H1 (cell line): ENCODE data around the gene DBH. TPM values are rescaled to one million over a fixed set of nuclear protein-coding genes. Genes with fewer than 3 reads are reported as not detected.

Source experiments
- CTCF ChIA-PET: fragments of 300-600 bp; sonication (Branson Sonifier 250); formaldehyde crosslinking; loops from one replicate; lab custom pipeline; 2021; ENCODE audit not compliant: partially characterized antibody; lab: Charles Lee
- POLR2A ChIA-PET: fragments of 300-600 bp; sonication (Branson Sonifier 250); formaldehyde crosslinking; loops from one replicate; lab custom pipeline; 2021; ENCODE audit warnings: inconsistent platforms; ENCODE audit not compliant: partially characterized antibody; lab: Charles Lee
- DNase-seq, 2 experiments: peaks; one replicate each; pipeline versions ENCODE4 v3.0.0 to v3.0.0-alpha.2; 2010 to 2022; ENCODE audit warnings: low spot score in 2 of 2, low read depth in 1 of 2, mixed read lengths in 1 of 2
- FAIRE-seq: peaks from 2 replicates; lab custom pipeline; 2011; peaks lifted over from hg19 to GRCh38; lab: Jason Lieb, UNC
- H2AFZ ChIP-seq: 2 replicates; pipeline ENCODE4 v1.8.1; 2012; ENCODE audit warnings: low read length, inconsistent platforms
- H2AK5ac ChIP-seq: 2 replicates; pipeline ENCODE4 v1.6.1; 2013; ENCODE audit warnings: low read depth, low read length
- H2BK120ac ChIP-seq: replicated peaks from 2 replicates; pipeline ENCODE3; 2013; ENCODE audit warnings: low read depth, low read length, inconsistent platforms
- H2BK12ac ChIP-seq: 2 replicates; pipeline ENCODE4 v1.6.1; 2013; ENCODE audit warnings: low read depth, low read length
- H2BK15ac ChIP-seq: 2 replicates; pipeline ENCODE4 v1.6.1; 2013; ENCODE audit warnings: low read length
- H2BK20ac ChIP-seq: 2 replicates; pipeline ENCODE4 v1.6.1; 2013; ENCODE audit warnings: low read length
- H2BK5ac ChIP-seq: 2 replicates; pipeline ENCODE4 v1.6.1; 2013; ENCODE audit warnings: low read depth, low read length
- H3K14ac ChIP-seq: 2 replicates; pipeline ENCODE4 v1.6.1; 2013; ENCODE audit warnings: inconsistent platforms; ENCODE audit not compliant: insufficient read length
- H3K18ac ChIP-seq: 2 replicates; pipeline ENCODE4 v1.6.1; 2013; ENCODE audit warnings: low read length; ENCODE audit errors: extremely low read depth
- H3K23ac ChIP-seq: 2 replicates; pipeline ENCODE4 v1.6.1; 2013; ENCODE audit warnings: inconsistent platforms; ENCODE audit not compliant: insufficient read length
- H3K23me2 ChIP-seq: 2 replicates; pipeline ENCODE4 v1.6.1; 2013; ENCODE audit warnings: low read depth, low read length
- H3K27ac ChIP-seq: 2 replicates; pipeline ENCODE4 v1.6.1; 2011; ENCODE audit warnings: low read depth, low read length, inconsistent platforms
- H3K27me3 ChIP-seq, 4 experiments: replicated peaks in 1 of 4; 1 replicate in 1 of 4; 2 replicates in 3 of 4; pipeline versions ENCODE4 v1.6.1 to v1.8.1; 2011 to 2013; ENCODE audit warnings: low read length in 3 of 4, mild to moderate bottlenecking in 3 of 4, inconsistent platforms in 2 of 4, mixed read lengths in 2 of 4, moderate library complexity in 1 of 4; ENCODE audit not compliant: control insufficient read depth in 3 of 4, insufficient read depth in 3 of 4; ENCODE audit errors: extremely low read depth in 1 of 4
- H3K36me3 ChIP-seq, 4 experiments: 2 replicates each; pipeline versions ENCODE4 v1.6.1 to v1.8.1; 2011 to 2013; ENCODE audit warnings: mild to moderate bottlenecking in 4 of 4, low read length in 3 of 4, moderate library complexity in 2 of 4, control low read depth in 1 of 4, inconsistent platforms in 1 of 4; ENCODE audit not compliant: insufficient read depth in 4 of 4, control insufficient read depth in 2 of 4
- H3K4ac ChIP-seq: replicated peaks from 2 replicates; pipeline ENCODE3; 2013; ENCODE audit warnings: low read length, low read depth, mixed read lengths, inconsistent platforms; ENCODE audit not compliant: insufficient read length
- H3K4me1 ChIP-seq, 4 experiments: replicated peaks in 1 of 4; 1 replicate in 1 of 4; 2 replicates in 3 of 4; pipeline versions ENCODE4 v1.6.1 to v1.8.1; 2011 to 2013; ENCODE audit warnings: low read length in 3 of 4, inconsistent platforms in 2 of 4, mixed read lengths in 1 of 4; ENCODE audit not compliant: insufficient read depth in 4 of 4, control insufficient read depth in 3 of 4
- H3K4me2 ChIP-seq, 2 experiments: 2 replicates each; pipeline versions ENCODE4 v1.6.1 to v1.8.1; 2011 to 2013; ENCODE audit warnings: low read depth in 2 of 2, low read length in 2 of 2, control low read depth in 1 of 2, inconsistent platforms in 1 of 2, mild to moderate bottlenecking in 1 of 2; ENCODE audit not compliant: insufficient read depth in 1 of 2
- H3K4me3 ChIP-seq, 4 experiments: fragments of 200-600, 300-600 bp in 1 of 4; sonication (generic), shearing (Covaris generic), sonication (Bioruptor Twin) in 1 of 4; 2 replicates each; pipeline versions ENCODE4 v1.5.1 to v1.8.1; 2011 to 2016; ENCODE audit warnings: low read length in 4 of 4, low read depth in 3 of 4, control low read depth in 2 of 4, inconsistent platforms in 2 of 4, mild to moderate bottlenecking in 2 of 4, mixed read lengths in 1 of 4, moderate library complexity in 1 of 4; ENCODE audit not compliant: insufficient read depth in 2 of 4; ENCODE audit errors: extremely low read depth in 1 of 4
- H3K56ac ChIP-seq: replicated peaks from 2 replicates; pipeline ENCODE3; 2013; ENCODE audit warnings: low read depth, mild to moderate bottlenecking, mixed read lengths, low read length, inconsistent platforms; ENCODE audit not compliant: insufficient read length
- H3K79me1 ChIP-seq: 2 replicates; pipeline ENCODE4 v1.6.1; 2013; ENCODE audit warnings: low read depth, low read length, control low read depth
- H3K79me2 ChIP-seq, 2 experiments: 2 replicates each; pipeline versions ENCODE4 v1.6.1 to v1.8.1; 2012 to 2013; ENCODE audit warnings: low read length in 2 of 2, mild to moderate bottlenecking in 2 of 2, inconsistent platforms in 1 of 2; ENCODE audit not compliant: insufficient read depth in 2 of 2, control insufficient read depth in 1 of 2
- H3K9ac ChIP-seq, 4 experiments: replicated peaks in 1 of 4; 1 replicate in 1 of 4; 2 replicates in 3 of 4; pipeline versions ENCODE4 v1.6.1 to v1.8.1; 2011 to 2013; ENCODE audit warnings: low read depth in 3 of 4, low read length in 3 of 4, control low read depth in 2 of 4, mild to moderate bottlenecking in 2 of 4, moderate library complexity in 2 of 4, inconsistent platforms in 1 of 4; ENCODE audit errors: extremely low read depth in 1 of 4
- H3K9me3 ChIP-seq, 2 experiments: 2 replicates each; pipeline versions ENCODE4 v1.6.1 to v1.8.1; 2012 to 2013; ENCODE audit warnings: mild to moderate bottlenecking in 2 of 2, moderate library complexity in 2 of 2, control low read depth in 1 of 2, inconsistent platforms in 1 of 2, low read depth in 1 of 2, low read length in 1 of 2, mixed read lengths in 1 of 2; ENCODE audit not compliant: insufficient read depth in 2 of 2
- H4K20me1 ChIP-seq, 2 experiments: replicated peaks in 1 of 2; 2 replicates each; pipeline versions ENCODE3 to v1.8.1; 2011 to 2013; ENCODE audit warnings: inconsistent platforms in 2 of 2, low read length in 2 of 2, mild to moderate bottlenecking in 1 of 2; ENCODE audit not compliant: insufficient read depth in 2 of 2, control insufficient read depth in 1 of 2
- H4K5ac ChIP-seq: 2 replicates; pipeline ENCODE4 v1.6.1; 2013; ENCODE audit warnings: low read length, low read depth, mixed read lengths, inconsistent platforms; ENCODE audit not compliant: insufficient read length
- H4K8ac ChIP-seq: 2 replicates; pipeline ENCODE4 v1.8.0; 2013; ENCODE audit warnings: mild to moderate bottlenecking, moderate library complexity, low read length, inconsistent platforms; ENCODE audit not compliant: insufficient read depth; ENCODE audit errors: extremely low read depth
- H4K91ac ChIP-seq: replicated peaks from 2 replicates; pipeline ENCODE3; 2013; ENCODE audit warnings: low read length, mixed read lengths, inconsistent platforms; ENCODE audit not compliant: insufficient read length
- BRCA1 ChIP-seq: IDR thresholded peaks from 2 replicates; pipeline ENCODE4 v1.6.1; 2012; ENCODE audit warnings: low read depth, low read length, improper control_type of control experiment
- CEBPB ChIP-seq: IDR thresholded peaks from 2 replicates; pipeline ENCODE4 v1.6.1; 2012; ENCODE audit warnings: low read depth, low read length
- CREB1 ChIP-seq: IDR thresholded peaks from 2 replicates; pipeline ENCODE4 v1.6.1; 2012; ENCODE audit warnings: inconsistent platforms
- CTCF ChIP-seq, 3 experiments: IDR thresholded peaks; 1 replicate in 2 of 3; 2 replicates in 1 of 3; pipeline versions ENCODE4 v1.5.1 to v1.6.1; 2011; ENCODE audit warnings: low read length in 3 of 3, mild to moderate bottlenecking in 3 of 3, inconsistent platforms in 2 of 3, low read depth in 1 of 3, moderate library complexity in 1 of 3; ENCODE audit not compliant: insufficient read depth in 1 of 3; ENCODE audit errors: control extremely low read depth in 1 of 3
- JUND ChIP-seq: IDR thresholded peaks from 2 replicates; pipeline ENCODE4 v1.6.1; 2011; ENCODE audit warnings: mild to moderate bottlenecking, improper control_type of control experiment, low read length
- KDM1A ChIP-seq: fragments of 200-600, 300-600 bp; sonication (generic); IDR thresholded peaks from 2 replicates; pipeline ENCODE4 v1.7.1; 2016; ENCODE audit warnings: mild to moderate bottlenecking, low read length, borderline replicate concordance
- SIN3A ChIP-seq, 2 experiments: IDR thresholded peaks in 1 of 2; conservative IDR thresholded peaks in 1 of 2; 2 replicates each; pipeline ENCODE4 v1.6.1; 2011 to 2012; ENCODE audit warnings: low read length in 2 of 2, improper control_type of control experiment in 1 of 2, low read depth in 1 of 2, mild to moderate bottlenecking in 1 of 2
- SP2 ChIP-seq: IDR thresholded peaks from 2 replicates; pipeline ENCODE4 v1.6.1; 2012; ENCODE audit warnings: mild to moderate bottlenecking, low read length, inconsistent platforms
- TAF7 ChIP-seq: optimal IDR thresholded peaks from 2 replicates; pipeline ENCODE3; 2011; ENCODE audit warnings: low read depth, mild to moderate bottlenecking, inconsistent platforms, low read length, moderate library complexity, borderline replicate concordance
- USF2 ChIP-seq: IDR thresholded peaks from 2 replicates; pipeline ENCODE4 v1.6.1; 2011; ENCODE audit warnings: low read length, improper control_type of control experiment
- ZNF274 ChIP-seq: IDR thresholded peaks from 2 replicates; pipeline ENCODE4 v1.7.0; 2012; ENCODE audit warnings: low read length, borderline replicate concordance; ENCODE audit errors: extremely low read depth
- WGBS, 2 experiments: shearing (Covaris generic) in 1 of 2; methylation state at CpG; one replicate each; pipeline versions ENCODE4 v1.1.6 to v1.1.7; 2013 to 2015; ENCODE audit warnings: low lambda C conversion rate in 2 of 2, mixed read lengths in 2 of 2, inconsistent platforms in 1 of 2, low coverage in 1 of 2, missing lambda C conversion rate in 1 of 2; ENCODE audit not compliant: insufficient replicate concordance in 2 of 2, insufficient coverage in 1 of 2, insufficient read length in 1 of 2; ENCODE audit errors: extremely low coverage in 1 of 2, missing lambda C conversion rate in 1 of 2; 5-methylcytosine and 5-hydroxymethylcytosine counted together
- polyA plus RNA-seq, 7 experiments: library from polyadenylated mRNA; depleted of rRNA in 3 of 7; stranded (reverse) in 5 of 7; unstranded in 2 of 7; fragments of >200 nt in 5 of 7; fragments of 200-250 nt in 2 of 7; gene quantifications; 1 replicate in 5 of 7; 2 replicates in 1 of 7; 4 replicates in 1 of 7; pipeline versions ENCODE4 v1.2.1 to v1.2.3, GENCODE V29; 2011 to 2013; ENCODE audit warnings: missing spikeins in 2 of 7, mixed read lengths in 2 of 7
- total RNA-seq: library from RNA; stranded (reverse); fragmentation: NEBNext Ultra II Directional; extraction: Animal tissue kit (Norgen Biotek cat#: 25700); gene quantifications from 2 replicates; pipeline ENCODE4 v1.2.1, GENCODE V29; 2021

The DBH gene
- total and polyA plus RNA-seq, 2 of the 8 experiments (the other 6 are each of a cell fraction or from before 2014, with no cell fraction given), result 0.18 TPM; not detected in 1

- Histone ChIP-seq H3K56ac (no peak overlapping the region), H3K9ac (no peak overlapping the region), H3K4me2 (no peak overlapping the region), H3K9me3 (no peaks in the 10 kb centered on the region), H3K79me1 (no peaks in the 10 kb centered on the region), H2BK15ac (no peak overlapping the region), H2BK5ac (no peak overlapping the region), H2BK12ac (no peak overlapping the region), H2BK120ac (no peak overlapping the region), H2AK5ac (no peak overlapping the region), H3K18ac (no peak overlapping the region), H3K4ac (no peak overlapping the region), H4K5ac (no peak overlapping the region), H4K20me1 (no peaks in the 10 kb centered on the region), H3K27me3 (no peaks in the 10 kb centered on the region; a peak in 3 of 7 replicates), H3K14ac (no peak overlapping the region), H3K36me3 (no peaks in the 10 kb centered on the region), H2AFZ (no peak overlapping the region), H3K79me2 (no peaks in the 10 kb centered on the region), H3K23me2 (no peaks in the 10 kb centered on the region), H4K91ac (no peak overlapping the region), H3K23ac (no peak overlapping the region), H4K8ac (no peak overlapping the region), H2BK20ac (no peak overlapping the region), H3K4me1 (peaks cover 0 to 13% (median 10%) of the 10 kb centered on the region in 4 experiments; a peak in 5 of 7 replicates), H3K4me3 (no peak overlapping the region), H3K27ac (no peak overlapping the region)
- DNase-seq (no peak), FAIRE-seq (no peak)
- POLR2A ChIA-PET, result no interaction called here
- CTCF ChIA-PET, result no interaction called here
- WGBS, 2 experiments, result 93% methylated on average over 6 of the region's 6 CpGs; no CpG with 5 or more reads in 1 of the 2 experiments
- no peak for TF ChIP-seq CTCF (IDR thresholded peaks at IDR 0.05; ENCODE audit: control extremely low read depth in 1 of 3, insufficient read depth in 1 of 3, low read depth in 1 of 3, low read length in 3 of 3)
- no peak for TF ChIP-seq CEBPB
- no peak for TF ChIP-seq ZNF274
- TF ChIP-seq JUND, result no peak
- no peak for TF ChIP-seq CREB1
- no peak for TF ChIP-seq SIN3A (conservative IDR thresholded peaks at IDR 0.05 in 1 of 2, IDR thresholded peaks at IDR 0.05 in 1 of 2; ENCODE audit: low read depth in 1 of 2, low read length in 2 of 2)
- no peak for TF ChIP-seq TAF7
- TF ChIP-seq BRCA1, result no peak
- no peak for TF ChIP-seq USF2
- TF ChIP-seq KDM1A, result no peak
- TF ChIP-seq SP2, result no peak
Measured at GRCh38 chr9:133699546-133699945, 63.4 kb downstream of the DBH start.
